ENCODE measurements around the gene RYR1.
"Not testable (repeated sequence)": the region's sequence is repeated elsewhere in the genome, so short reads cannot be mapped to it uniquely, and the experiment has no call there.

RYR1 gene

GRCh38 chr19:38517321-38517720 lies 83.8 kb downstream of the RYR1 start:
- DNase-seq = no peak

DNA sequence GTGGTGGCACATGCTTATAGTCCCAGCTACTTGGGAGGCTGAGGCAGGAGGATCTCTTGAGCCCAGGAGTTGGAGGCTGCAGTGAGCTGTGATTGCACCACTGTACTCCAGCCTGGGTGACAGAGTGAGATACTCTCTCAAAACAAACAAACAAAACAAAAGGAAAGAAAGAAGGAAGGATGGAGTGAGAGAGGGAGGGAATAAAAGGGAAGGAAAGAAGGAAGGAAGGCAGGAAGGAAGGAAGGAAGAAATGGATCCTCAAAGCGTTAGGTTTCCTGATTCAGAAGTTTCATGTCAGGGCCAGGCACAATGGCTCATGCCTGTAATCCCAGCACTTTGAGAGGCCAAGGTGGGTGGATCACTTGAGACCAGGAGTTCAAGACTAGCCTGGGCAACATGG lies 84.5 kb downstream of the RYR1 start:
- not testable (repeated sequence) for DNase-seq

DNA sequence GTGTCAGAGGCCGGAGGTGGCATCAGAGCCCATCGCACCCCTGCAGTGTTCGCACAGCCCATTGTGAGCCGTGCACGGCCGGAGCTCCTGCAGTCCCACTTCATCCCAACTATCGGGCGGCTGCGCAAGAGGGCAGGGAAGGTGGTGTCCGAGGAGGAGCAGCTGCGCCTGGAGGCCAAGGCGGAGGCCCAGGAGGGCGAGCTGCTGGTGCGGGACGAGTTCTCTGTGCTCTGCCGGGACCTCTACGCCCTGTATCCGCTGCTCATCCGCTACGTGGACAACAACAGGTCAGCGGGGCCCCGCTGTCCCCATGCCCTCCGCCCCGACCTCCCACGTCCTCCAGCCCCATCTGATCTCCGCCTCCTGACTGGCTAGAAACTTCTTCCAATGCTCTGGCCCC lies 85.7 kb downstream of the RYR1 start:
- DNase-seq = no peak

GRCh38 chr19:38519988-38520387 lies 86.5 kb downstream of the RYR1 start:
- DNase-seq = no peak

DNA sequence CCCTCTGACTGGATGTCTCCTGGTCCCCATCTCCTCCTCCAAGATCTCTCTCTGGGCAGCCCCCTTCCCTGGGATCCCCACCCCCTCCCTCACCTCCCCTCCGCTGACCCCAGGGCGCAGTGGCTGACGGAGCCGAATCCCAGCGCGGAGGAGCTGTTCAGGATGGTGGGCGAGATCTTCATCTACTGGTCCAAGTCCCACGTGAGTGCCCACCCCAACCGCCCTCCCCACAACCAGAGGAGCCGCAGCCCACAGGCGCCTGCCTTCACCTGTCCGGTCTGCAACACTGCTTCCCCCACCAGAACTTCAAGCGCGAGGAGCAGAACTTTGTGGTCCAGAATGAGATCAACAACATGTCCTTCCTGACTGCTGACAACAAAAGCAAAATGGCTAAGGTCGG lies 89.4 kb downstream of the RYR1 start:
- DNase-seq = no peak

DNA sequence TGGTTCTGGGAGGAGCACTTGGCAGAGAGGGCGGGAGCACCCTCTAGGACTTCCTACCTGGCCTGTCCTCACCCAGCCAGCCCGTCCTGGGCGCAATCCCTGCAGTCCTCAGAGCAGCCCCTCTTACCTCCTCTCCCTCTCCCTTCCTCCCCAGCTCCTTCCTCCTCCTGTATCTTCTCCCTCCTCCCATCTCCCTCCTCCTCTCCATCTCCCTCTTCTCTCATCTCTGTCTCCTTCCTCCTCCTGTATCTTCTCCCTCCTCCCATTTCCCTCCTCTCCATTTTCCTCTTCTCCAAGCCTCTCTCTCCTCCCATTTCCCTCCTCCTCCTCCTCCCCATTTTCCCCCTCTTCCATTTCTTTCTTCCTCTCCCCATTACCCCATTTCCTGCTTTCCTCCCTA lies 89.8 kb downstream of the RYR1 start:
- no peak for DNase-seq

DNA sequence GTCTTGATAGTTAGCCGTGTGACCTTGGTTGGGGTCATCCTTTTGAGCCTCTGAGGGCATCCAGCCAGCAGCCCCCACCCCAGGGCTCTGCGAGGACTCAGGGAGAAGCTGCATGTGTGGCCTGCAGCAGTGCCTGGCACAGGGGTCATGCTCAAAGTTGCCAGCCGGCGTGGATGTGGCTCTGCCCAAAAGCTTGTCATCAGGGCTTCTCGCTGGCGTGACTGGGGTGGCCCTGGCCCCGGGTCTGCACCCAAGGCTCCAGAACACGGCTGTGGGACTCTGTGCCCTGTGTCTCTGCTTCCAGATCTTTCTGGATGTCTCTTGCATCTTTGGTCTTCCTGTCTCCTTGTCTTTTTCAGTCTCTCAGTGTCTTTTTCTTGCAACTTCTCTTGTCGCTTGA lies 90.9 kb downstream of the RYR1 start:
- no peak for DNase-seq

GRCh38 chr19:38524994-38525634 lies 91.6 kb downstream of the RYR1 start:
- no peak for DNase-seq

DNA sequence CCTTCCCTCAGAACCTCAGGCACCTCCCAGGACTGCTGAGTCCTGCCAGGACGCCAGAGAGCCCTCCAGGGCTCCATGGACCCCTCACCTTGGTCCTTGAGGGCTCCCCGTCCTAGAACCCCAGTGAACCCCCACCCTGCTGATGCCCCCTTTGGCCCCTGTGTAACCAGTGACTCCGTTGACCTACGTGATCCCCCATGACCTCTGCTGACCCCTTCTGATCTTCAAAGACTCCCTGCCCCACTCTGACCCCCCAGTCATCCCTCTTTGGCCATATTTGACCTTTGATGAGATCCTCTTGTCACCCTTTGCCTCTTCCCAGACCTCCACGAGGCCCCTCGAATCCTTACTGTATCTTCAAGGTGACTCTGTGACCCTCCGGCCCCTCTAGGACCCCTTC lies 92.9 kb downstream of the RYR1 start:
- DNase-seq = no peak

GRCh38 chr19:38527466-38528136 lies 94.1 kb downstream of the RYR1 start:
- no peak for DNase-seq

DNA sequence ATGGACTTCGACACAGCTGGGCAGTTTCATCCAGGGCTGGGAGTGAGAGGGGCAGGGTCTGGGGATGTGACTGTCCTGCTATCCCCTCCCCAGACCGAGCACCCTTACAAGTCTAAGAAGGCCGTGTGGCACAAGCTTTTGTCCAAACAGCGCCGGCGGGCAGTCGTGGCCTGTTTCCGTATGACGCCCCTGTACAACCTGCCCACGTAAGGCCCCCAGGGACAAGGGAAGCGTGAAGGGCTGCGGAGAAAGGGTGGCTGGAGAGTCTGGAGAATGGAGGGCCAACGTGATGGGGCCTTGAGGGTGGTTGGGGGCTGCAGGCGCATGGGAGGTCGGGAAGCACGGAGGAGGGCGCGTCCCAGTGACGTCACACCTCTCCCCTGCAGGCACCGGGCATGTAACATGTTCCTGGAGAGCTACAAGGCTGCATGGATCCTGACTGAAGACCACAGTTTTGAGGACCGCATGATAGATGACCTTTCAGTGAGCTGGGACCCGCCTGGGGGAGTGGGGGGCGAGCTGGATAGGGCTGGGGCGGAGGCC lies 94.8 kb downstream of the RYR1 start:
- no peak for DNase-seq

DNA sequence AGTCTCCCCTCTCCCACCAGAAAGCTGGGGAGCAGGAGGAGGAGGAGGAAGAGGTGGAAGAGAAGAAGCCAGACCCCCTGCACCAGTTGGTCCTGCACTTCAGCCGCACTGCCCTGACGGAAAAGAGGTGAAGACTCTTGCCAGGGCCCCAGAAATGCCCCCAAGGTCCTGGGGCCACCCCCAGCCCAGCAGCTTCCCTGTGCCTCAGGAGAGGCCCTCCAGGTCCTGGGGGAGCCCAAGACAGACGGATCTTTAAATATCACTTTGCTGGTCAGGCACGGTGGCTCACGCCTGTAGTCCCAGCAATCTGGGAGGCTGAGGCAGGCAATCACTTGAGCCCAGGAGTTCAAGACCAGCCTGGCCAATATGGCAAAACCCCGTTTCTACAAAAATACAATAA lies 95.4 kb downstream of the RYR1 start:
- DNase-seq = no peak

DNA sequence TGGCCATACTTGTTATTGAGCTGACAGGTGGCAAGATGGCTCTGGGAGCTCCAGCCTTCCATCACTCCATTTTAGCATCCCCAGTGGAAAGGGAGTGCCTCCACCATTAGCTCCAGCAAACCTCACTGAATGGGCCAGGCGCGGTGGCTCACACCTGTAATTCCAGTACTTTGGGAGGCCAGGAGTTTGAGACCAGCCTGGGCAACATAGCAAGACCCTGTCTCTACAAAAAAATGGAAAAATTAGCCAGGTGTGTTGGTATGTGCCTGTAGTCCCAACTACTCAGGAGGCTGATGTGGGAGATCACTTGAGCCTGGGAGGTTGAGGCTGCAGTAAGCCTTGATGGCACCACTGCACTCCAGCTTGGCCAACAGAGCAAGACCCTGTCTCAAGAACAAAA lies 98.0 kb downstream of the RYR1 start:
- no peak for DNase-seq

DNA sequence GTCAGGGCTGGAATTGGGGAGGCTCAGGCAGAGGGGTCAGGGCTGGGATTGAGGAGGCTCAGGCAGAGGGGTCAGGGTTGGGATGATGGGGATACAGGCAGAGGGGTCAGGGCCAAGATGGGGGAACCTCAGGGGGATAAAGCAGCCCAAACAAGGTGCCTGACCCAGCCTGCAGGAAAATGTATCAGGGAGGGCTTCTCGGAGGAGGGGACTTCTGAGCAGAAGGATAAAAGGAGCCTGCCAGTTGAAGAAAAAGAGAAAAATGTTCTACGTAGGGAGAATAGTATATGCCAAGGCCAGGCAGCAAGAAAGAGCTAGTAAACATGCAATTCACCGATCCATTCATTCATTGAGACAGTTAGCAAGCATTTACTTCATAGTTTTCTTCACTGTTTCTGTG lies 99.4 kb downstream of the RYR1 start:
- no peak for DNase-seq

- no peak for DNase-seq
These were observed 101.1 kb downstream of the RYR1 start for GRCh38 chr19:38534574-38534973.

- no peak for DNase-seq
These were observed 101.7 kb downstream of the RYR1 start for GRCh38 chr19:38535212-38535611.

DNA sequence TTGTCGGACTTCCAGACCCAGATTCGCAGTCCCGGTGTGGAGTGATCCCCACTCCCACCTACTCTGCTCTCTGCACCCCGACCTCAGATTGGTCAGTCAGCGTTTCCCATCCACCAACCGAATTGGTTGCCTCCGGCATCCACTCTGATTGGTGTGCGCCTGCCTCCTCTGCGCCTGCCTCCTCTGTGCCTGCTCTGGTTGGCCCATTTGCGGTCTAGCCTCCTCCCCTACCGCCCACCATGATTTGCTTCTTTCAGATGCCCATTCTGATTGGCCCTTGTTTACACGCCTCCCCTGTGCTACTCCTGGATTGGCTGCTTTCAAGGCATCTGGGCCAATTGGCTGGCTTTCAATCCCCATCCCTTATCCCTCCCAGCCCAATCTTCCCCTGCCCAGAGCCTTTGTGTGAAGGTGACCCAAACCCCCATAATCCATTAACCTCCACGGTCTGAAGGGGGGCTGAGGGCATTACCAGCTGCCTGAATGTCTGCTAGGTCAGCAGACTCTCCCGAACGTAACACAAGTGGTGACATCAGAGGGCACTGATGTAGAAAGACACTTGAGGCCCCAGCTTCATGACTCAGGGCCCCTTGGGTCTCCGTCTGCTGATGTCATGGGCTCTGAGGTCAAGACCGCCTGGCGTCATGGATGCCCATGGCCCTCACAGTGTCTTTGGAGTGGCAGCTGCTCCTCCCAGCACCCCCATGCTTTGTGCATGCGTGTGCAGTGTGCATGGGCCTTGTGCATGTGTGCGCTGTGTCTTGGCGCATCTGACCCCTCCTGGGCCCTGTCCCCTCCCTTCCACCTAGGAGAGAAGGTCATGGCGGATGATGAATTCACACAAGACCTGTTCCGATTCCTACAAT lies 103.8 kb downstream of the RYR1 start:
- DNase-seq = no peak

DNA sequence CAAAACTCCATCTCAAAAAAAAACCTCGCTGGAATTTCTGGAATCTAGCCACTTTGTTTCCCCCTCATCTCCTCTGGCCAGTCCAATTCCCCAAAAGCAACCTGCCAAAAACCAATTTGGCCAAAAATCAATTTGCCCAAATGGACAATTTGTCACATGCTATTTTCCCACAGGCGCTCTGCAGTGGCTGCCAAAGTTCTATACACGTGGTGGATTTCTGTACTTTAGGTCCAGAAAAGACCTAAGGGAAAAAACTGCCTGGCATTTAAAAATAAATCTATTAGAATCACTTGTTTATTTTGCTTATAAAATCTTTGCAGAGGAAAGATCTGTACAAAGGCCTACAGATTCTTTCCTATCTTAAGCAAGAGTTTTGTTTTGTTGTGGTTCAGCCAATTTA lies 104.9 kb downstream of the RYR1 start:
- DNase-seq = no peak

DNA sequence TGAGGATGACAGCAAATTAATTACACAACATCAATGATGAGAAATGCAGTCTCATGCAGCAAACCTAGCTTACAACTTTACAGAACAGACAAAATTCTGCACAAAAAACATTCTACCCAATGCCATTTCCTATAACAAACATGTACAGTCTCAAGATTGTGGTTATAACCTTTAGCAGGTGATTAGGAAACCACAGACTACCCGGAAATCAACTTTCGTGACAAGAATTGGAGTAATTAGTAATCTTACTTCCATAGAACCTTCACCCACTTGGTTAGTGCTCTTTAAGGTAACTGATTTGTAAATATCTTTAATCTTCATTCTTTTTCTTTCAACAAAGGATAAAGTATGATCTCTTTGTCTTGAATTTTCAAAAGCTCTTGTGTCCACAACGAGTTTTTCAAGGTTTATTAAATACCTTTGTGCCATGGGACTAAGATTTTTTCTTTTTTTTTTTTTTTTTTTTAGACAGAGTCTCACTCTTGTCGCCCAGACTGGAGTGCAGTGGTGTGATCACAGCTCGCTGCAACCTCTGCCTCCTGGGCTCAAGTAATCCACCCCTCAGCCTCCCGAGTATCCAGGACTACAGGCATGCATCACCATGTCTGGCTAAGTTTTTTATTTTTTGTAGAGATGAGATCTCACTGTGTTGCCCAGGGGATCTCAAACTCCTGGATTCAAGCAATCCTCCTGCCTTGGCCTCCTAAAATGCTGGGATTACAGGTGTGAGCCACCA lies 105.5 kb downstream of the RYR1 start:
- DNase-seq = peak in 1 of 2 experiments; percentile 18

GRCh38 chr19:38539751-38540150 lies 106.3 kb downstream of the RYR1 start:
- DNase-seq = no peak

DNA sequence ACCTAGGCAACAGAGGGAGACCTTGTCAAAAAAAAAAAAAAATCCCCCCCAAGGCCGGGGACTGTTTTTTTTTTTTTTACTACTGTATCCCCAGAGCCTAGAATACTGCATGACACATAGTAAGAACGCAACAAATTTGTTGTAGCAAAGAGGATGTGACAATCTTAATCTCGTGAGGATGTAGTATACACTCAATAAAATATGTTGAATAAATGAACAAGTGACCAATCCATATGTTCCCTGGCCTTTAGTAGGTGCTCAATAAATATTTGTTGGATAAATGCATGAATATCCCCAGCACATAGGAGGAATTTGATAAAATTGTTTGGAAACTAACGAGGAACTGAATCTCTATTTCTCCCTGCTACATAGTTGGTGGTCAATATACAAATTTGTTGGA lies 108.5 kb downstream of the RYR1 start:
- DNase-seq = no peak

- no peak for DNase-seq
These were observed 109.9 kb downstream of the RYR1 start for GRCh38 chr19:38543286-38543806.
